Esophagus muscularis mucosa (tissue), 4 donors: ENCODE results near the gene SLC6A9.

ENCODE experiments used
- EP300 ChIP-seq: sonication (generic); formaldehyde crosslinking; IDR thresholded peaks from one replicate; pipeline ENCODE4 v1.6.1; 2017; ENCODE audit warnings: antibody characterized with exemption
- POLR2A ChIP-seq: fragments of 450-650 bp; IDR thresholded peaks from one replicate; pipeline ENCODE4 v1.6.1; 2017; ENCODE audit warnings: antibody characterized with exemption, moderate library complexity, mild to moderate bottlenecking, low read depth
- POLR2AphosphoS5 ChIP-seq, 2 donors: sonication (generic); formaldehyde crosslinking; IDR thresholded peaks; one replicate each; pipeline ENCODE4 v1.6.1; 2017; ENCODE audit warnings: antibody characterized with exemption in 2 of 2
- TF ChIP-seq, protein P1 (sequence below), 3 experiments: fragments of 200-600 bp in 2 of 3; fragments of 450-650 bp in 1 of 3; sonication (generic) in 2 of 3; IDR thresholded peaks; one replicate each; pipeline ENCODE4 v1.5.1; 2017 to 2019; ENCODE audit warnings: antibody characterized with exemption in 3 of 3, mild to moderate bottlenecking in 2 of 3, moderate library complexity in 1 of 3

DNA sequence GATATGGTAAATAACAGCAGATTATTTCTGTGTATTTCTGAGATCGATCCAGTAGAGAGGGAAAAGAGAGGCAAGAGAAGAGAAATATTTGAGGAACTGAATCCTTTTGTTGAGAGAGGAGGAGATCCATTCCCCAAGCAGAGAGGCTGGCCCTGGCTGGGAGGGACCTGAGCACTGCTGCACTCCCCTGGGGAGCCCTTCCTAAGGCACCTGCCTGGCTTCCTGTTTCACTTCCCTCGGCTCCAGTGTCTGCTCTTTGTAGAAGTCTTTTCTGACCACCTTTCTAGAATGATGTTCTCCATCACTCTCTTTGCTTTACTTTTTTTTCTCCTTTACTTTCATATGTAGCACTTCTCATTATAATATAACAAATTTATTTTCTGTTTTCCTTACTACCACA, 42.3 kb upstream of the SLC6A9 start:
- TF ChIP-seq POLR2A (no peak), POLR2AphosphoS5 (IDR thresholded peaks at IDR 0.05) (no peak), EP300 (no peak)
- TF ChIP-seq, protein P1, sequence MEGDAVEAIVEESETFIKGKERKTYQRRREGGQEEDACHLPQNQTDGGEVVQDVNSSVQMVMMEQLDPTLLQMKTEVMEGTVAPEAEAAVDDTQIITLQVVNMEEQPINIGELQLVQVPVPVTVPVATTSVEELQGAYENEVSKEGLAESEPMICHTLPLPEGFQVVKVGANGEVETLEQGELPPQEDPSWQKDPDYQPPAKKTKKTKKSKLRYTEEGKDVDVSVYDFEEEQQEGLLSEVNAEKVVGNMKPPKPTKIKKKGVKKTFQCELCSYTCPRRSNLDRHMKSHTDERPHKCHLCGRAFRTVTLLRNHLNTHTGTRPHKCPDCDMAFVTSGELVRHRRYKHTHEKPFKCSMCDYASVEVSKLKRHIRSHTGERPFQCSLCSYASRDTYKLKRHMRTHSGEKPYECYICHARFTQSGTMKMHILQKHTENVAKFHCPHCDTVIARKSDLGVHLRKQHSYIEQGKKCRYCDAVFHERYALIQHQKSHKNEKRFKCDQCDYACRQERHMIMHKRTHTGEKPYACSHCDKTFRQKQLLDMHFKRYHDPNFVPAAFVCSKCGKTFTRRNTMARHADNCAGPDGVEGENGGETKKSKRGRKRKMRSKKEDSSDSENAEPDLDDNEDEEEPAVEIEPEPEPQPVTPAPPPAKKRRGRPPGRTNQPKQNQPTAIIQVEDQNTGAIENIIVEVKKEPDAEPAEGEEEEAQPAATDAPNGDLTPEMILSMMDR (IDR thresholded peaks at IDR 0.05), result no peak
